Mammary epithelial cell (primary cell): ENCODE results near the gene NRG3.

Source experiments
- EZH2 ChIP-seq: IDR thresholded peaks from 2 replicates; pipeline ENCODE4 v1.6.1; 2012; ENCODE audit warnings: low read length, inconsistent platforms, borderline replicate concordance
- TF ChIP-seq, protein P1 (sequence below), 2 donors: IDR thresholded peaks in 1 of 2; conservative IDR thresholded peaks in 1 of 2; 2 replicates each; pipeline ENCODE4 v1.5.1; 2011 to 2012; ENCODE audit warnings: inconsistent platforms in 2 of 2, low read length in 2 of 2, mild to moderate bottlenecking in 2 of 2, control low read depth in 1 of 2, low read depth in 1 of 2; ENCODE audit not compliant: insufficient read depth in 1 of 2; ENCODE audit errors: extremely low read depth in 1 of 2

DNA sequence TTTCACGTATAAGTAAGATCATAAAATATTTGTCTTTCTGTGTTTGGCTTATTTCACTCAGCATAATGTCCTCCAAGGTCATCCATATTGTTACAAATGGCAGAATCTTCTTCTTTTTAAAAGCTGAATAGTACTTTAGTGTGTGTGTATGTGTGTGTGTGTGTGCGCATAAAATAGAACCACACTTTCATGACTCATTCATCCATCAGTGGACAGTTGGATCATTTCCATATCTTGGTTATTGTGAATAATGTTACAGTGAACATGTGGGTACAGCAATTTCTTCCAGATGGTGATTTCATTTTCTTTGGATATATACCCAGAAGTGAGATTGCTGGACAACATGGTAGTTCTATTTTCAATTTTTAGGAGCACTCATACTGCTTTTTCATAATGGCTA is 622.4 kb downstream of the NRG3 start:
- TF ChIP-seq, protein P1, sequence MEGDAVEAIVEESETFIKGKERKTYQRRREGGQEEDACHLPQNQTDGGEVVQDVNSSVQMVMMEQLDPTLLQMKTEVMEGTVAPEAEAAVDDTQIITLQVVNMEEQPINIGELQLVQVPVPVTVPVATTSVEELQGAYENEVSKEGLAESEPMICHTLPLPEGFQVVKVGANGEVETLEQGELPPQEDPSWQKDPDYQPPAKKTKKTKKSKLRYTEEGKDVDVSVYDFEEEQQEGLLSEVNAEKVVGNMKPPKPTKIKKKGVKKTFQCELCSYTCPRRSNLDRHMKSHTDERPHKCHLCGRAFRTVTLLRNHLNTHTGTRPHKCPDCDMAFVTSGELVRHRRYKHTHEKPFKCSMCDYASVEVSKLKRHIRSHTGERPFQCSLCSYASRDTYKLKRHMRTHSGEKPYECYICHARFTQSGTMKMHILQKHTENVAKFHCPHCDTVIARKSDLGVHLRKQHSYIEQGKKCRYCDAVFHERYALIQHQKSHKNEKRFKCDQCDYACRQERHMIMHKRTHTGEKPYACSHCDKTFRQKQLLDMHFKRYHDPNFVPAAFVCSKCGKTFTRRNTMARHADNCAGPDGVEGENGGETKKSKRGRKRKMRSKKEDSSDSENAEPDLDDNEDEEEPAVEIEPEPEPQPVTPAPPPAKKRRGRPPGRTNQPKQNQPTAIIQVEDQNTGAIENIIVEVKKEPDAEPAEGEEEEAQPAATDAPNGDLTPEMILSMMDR (conservative IDR thresholded peaks at IDR 0.05 in 1 of 2, IDR thresholded peaks at IDR 0.05 in 1 of 2; ENCODE audit: extremely low read depth in 1 of 2, insufficient read depth in 1 of 2, low read depth in 1 of 2, low read length in 2 of 2) = no peak
- TF ChIP-seq EZH2 = no peak
